ENCODE results near the gene ACOT8.

DNA sequence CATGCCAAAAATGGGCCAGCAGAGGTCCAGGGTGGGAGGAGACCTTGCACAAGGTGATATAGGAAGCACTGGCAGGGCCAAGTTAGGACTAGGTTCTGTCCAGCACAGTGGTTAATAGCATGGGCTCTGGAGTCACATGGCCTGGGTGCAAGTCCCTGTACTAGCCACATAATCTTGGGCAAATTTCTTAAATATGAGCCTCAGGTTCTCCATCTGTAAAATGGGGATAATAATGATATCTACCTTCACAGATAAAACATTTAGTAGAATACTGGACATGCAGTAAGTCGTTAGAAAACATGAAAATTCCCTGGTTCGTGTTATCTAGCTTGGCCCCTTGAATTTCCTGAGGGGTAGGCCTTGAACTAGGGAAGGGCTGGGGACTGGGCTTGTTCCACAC lies 40.1 kb upstream of the ACOT8 start:
- TF ChIP-seq, protein P1, sequence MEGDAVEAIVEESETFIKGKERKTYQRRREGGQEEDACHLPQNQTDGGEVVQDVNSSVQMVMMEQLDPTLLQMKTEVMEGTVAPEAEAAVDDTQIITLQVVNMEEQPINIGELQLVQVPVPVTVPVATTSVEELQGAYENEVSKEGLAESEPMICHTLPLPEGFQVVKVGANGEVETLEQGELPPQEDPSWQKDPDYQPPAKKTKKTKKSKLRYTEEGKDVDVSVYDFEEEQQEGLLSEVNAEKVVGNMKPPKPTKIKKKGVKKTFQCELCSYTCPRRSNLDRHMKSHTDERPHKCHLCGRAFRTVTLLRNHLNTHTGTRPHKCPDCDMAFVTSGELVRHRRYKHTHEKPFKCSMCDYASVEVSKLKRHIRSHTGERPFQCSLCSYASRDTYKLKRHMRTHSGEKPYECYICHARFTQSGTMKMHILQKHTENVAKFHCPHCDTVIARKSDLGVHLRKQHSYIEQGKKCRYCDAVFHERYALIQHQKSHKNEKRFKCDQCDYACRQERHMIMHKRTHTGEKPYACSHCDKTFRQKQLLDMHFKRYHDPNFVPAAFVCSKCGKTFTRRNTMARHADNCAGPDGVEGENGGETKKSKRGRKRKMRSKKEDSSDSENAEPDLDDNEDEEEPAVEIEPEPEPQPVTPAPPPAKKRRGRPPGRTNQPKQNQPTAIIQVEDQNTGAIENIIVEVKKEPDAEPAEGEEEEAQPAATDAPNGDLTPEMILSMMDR (conservative IDR thresholded peaks at IDR 0.05; ENCODE audit: low read depth, low read length) = no peak
- no peak for TF ChIP-seq MAFK (IDR thresholded peaks at IDR 0.05; ENCODE audit: low read depth, low read length)
- TF ChIP-seq CHD1 (IDR thresholded peaks at IDR 0.05; ENCODE audit: low read depth, low read length) = no peak
- TF ChIP-seq POLR2A (IDR thresholded peaks at IDR 0.05; ENCODE audit: low read depth, low read length) = no peak
- TF ChIP-seq, protein P2, sequence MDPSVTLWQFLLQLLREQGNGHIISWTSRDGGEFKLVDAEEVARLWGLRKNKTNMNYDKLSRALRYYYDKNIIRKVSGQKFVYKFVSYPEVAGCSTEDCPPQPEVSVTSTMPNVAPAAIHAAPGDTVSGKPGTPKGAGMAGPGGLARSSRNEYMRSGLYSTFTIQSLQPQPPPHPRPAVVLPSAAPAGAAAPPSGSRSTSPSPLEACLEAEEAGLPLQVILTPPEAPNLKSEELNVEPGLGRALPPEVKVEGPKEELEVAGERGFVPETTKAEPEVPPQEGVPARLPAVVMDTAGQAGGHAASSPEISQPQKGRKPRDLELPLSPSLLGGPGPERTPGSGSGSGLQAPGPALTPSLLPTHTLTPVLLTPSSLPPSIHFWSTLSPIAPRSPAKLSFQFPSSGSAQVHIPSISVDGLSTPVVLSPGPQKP (IDR thresholded peaks at IDR 0.05; ENCODE audit: borderline replicate concordance, low read depth, low read length) = no peak
- TF ChIP-seq SMC3 (IDR thresholded peaks at IDR 0.05; ENCODE audit: low read depth, low read length) = no peak
- TF ChIP-seq MAZ (IDR thresholded peaks at IDR 0.05; ENCODE audit: borderline replicate concordance, low read depth, low read length) = no peak
- no peak for TF ChIP-seq CEBPB (IDR thresholded peaks at IDR 0.05; ENCODE audit: low read depth, low read length)
- no peak for TF ChIP-seq RAD21 (IDR thresholded peaks at IDR 0.05; ENCODE audit: low read length)
- no peak for TF ChIP-seq MXI1 (IDR thresholded peaks at IDR 0.05; ENCODE audit: borderline replicate concordance, low read depth, low read length)
- TF ChIP-seq RFX5 (IDR thresholded peaks at IDR 0.05; ENCODE audit: low read depth, low read length) = no peak
- TF ChIP-seq BHLHE40 (IDR thresholded peaks at IDR 0.05; ENCODE audit: low read depth, low read length) = no peak
- no peak for TF ChIP-seq RCOR1 (IDR thresholded peaks at IDR 0.05; ENCODE audit: insufficient replicate concordance, low read length)
- no peak for TF ChIP-seq FOS (IDR thresholded peaks at IDR 0.05; ENCODE audit: low read depth, low read length)

Measured in IMR-90 (cell line).